Esophagus muscularis mucosa (tissue), 3 donors: ENCODE results near the gene CHAT.

Source experiments
- POLR2A ChIP-seq: fragments of 450-650 bp; IDR thresholded peaks from one replicate; pipeline ENCODE4 v1.6.1; 2017; ENCODE audit warnings: antibody characterized with exemption, moderate library complexity, mild to moderate bottlenecking, low read depth
- TF ChIP-seq, protein P1 (sequence below), 3 experiments: fragments of 200-600 bp in 2 of 3; fragments of 450-650 bp in 1 of 3; sonication (generic) in 2 of 3; IDR thresholded peaks; one replicate each; pipeline ENCODE4 v1.5.1; 2017 to 2019; ENCODE audit warnings: antibody characterized with exemption in 3 of 3, mild to moderate bottlenecking in 2 of 3, moderate library complexity in 1 of 3

DNA sequence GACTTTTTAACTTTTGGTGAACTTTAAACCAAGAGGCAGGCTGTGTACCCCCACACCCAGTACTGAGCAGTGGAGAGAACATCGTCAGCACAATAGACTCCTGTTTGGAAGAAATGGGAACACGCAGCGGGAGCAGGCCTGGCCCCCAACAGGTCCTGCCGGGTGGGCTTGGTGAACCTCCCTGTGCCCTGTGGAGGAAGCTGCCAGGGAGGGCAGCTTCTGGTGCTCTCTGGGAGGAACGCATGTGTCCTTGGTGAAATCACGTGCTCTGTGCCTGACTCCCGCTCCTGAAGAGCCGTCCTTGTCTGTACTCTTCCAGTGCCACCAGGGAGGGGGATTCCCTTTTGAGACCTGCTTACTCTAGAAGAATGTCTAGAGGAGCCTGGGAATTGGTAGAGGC, 31.6 kb downstream of the CHAT start:
- no peak for TF ChIP-seq POLR2A
- TF ChIP-seq, protein P1, sequence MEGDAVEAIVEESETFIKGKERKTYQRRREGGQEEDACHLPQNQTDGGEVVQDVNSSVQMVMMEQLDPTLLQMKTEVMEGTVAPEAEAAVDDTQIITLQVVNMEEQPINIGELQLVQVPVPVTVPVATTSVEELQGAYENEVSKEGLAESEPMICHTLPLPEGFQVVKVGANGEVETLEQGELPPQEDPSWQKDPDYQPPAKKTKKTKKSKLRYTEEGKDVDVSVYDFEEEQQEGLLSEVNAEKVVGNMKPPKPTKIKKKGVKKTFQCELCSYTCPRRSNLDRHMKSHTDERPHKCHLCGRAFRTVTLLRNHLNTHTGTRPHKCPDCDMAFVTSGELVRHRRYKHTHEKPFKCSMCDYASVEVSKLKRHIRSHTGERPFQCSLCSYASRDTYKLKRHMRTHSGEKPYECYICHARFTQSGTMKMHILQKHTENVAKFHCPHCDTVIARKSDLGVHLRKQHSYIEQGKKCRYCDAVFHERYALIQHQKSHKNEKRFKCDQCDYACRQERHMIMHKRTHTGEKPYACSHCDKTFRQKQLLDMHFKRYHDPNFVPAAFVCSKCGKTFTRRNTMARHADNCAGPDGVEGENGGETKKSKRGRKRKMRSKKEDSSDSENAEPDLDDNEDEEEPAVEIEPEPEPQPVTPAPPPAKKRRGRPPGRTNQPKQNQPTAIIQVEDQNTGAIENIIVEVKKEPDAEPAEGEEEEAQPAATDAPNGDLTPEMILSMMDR (IDR thresholded peaks at IDR 0.05) = no peak
